ENCODE data around the gene GBX1. TPM values are rescaled to one million over a fixed set of nuclear protein-coding genes. Genes with fewer than 3 reads are reported as not detected.

The GBX1 gene
- total and polyA plus RNA-seq, 4 donors: not detected

DNA sequence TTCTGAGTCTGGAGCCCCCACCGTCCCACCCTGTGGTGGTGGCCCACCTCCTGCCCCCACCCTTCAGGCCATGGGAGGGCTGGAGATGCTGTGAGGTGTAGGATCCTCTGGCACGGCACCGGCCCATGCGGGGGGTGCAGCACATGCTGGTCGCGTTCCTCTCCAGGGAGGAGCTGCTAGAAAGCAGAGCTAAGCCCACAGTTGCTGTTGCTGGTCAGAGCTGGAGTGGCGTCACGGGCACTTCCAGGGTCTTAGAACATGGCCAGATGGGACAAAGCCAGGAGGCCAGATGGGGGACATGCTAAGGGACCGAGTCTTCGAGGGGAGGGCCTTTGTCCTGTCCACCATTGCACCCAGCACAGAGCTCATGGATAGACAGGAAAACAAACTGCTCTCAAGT, 59.6 kb downstream of the GBX1 start:
- Histone ChIP-seq H3K36me3 (ENCODE audit: control insufficient read depth in 4 of 4, insufficient read depth in 4 of 4, low read length in 4 of 4) (peaks cover 0 to 3% (median 2%) of the 10 kb centered on the region in 4 donors), H3K4me1 (ENCODE audit: control insufficient read depth in 5 of 5, insufficient read depth in 5 of 5, low read length in 5 of 5) (peaks cover 0 to 10% (median 3%) of the 10 kb centered on the region in 5 donors), H3K27ac (ENCODE audit: low read depth in 1 of 2, low read length in 1 of 2) (no peak overlapping the region), H3K4me3 (no peak overlapping the region), H3K27me3 (ENCODE audit: control insufficient read depth in 3 of 3, insufficient read depth in 3 of 3, low read length in 2 of 3) (no peaks in the 10 kb centered on the region), H3K9ac (ENCODE audit: insufficient read depth in 1 of 2, low read length in 2 of 2) (no peak overlapping the region), H3K9me3 (ENCODE audit: control insufficient read depth in 4 of 4, insufficient read depth in 3 of 4, low read length in 3 of 4) (peaks cover 0 to 3% (median 0%) of the 10 kb centered on the region in 4 donors)
- no peak for ATAC-seq (ENCODE audit: insufficient read depth, low FRiP score)
- 87 to 89% methylated on average over 10 of the region's 10 CpGs for WGBS, 2 donors
- DNase-seq: no peak
- TF ChIP-seq CTCF (IDR thresholded peaks at IDR 0.05; ENCODE audit: control extremely low read depth, extremely low read depth): no peak

- no peak overlapping the region for H3K4me3 ChIP-seq
- ATAC-seq (ENCODE audit: insufficient read depth, low FRiP score) (no peak), DNase-seq (no peak)
- no peaks in the 10 kb centered on the region for H3K27me3 ChIP-seq (ENCODE audit: control insufficient read depth in 3 of 3, insufficient read depth in 3 of 3, low read length in 2 of 3)
- 70 to 77% methylated on average over 23 of the region's 23 CpGs for WGBS, 2 donors
- no peak overlapping the region for H3K9ac ChIP-seq (ENCODE audit: insufficient read depth in 1 of 2, low read length in 2 of 2)
- TF ChIP-seq CTCF (IDR thresholded peaks at IDR 0.05; ENCODE audit: control extremely low read depth, extremely low read depth): no peak
- peaks cover 0 to 3% (median 0%) of the 10 kb centered on the region in 4 donors for H3K9me3 ChIP-seq (ENCODE audit: control insufficient read depth in 4 of 4, insufficient read depth in 3 of 4, low read length in 3 of 4)
- H3K27ac ChIP-seq (ENCODE audit: low read depth in 1 of 2, low read length in 1 of 2): no peak overlapping the region
- peaks cover 0 to 5% (median 0%) of the 10 kb centered on the region in 5 donors for H3K4me1 ChIP-seq (ENCODE audit: control insufficient read depth in 5 of 5, insufficient read depth in 5 of 5, low read length in 5 of 5)
- peaks cover 0 to 3% (median 2%) of the 10 kb centered on the region in 4 donors for H3K36me3 ChIP-seq (ENCODE audit: control insufficient read depth in 4 of 4, insufficient read depth in 4 of 4, low read length in 4 of 4)
Observed at GRCh38 chr7:151104411-151105235, 62.9 kb downstream of the GBX1 start.

GRCh38 chr7:151103973-151104372, 63.5 kb downstream of the GBX1 start:
- DNase-seq (no peak), ATAC-seq (ENCODE audit: insufficient read depth, low FRiP score) (no peak)
- TF ChIP-seq CTCF (IDR thresholded peaks at IDR 0.05; ENCODE audit: control extremely low read depth, extremely low read depth): no peak
- H3K27ac ChIP-seq (ENCODE audit: low read depth in 1 of 2, low read length in 1 of 2): no peak overlapping the region
- peaks cover 0 to 7% (median 0%) of the 10 kb centered on the region in 5 donors for H3K4me1 ChIP-seq (ENCODE audit: control insufficient read depth in 5 of 5, insufficient read depth in 5 of 5, low read length in 5 of 5)
- no peak overlapping the region for H3K4me3 ChIP-seq
- H3K9ac ChIP-seq (ENCODE audit: insufficient read depth in 1 of 2, low read length in 2 of 2): no peak overlapping the region
- peaks cover 0 to 3% (median 2%) of the 10 kb centered on the region in 4 donors for H3K36me3 ChIP-seq (ENCODE audit: control insufficient read depth in 4 of 4, insufficient read depth in 4 of 4, low read length in 4 of 4)
- no peaks in the 10 kb centered on the region for H3K27me3 ChIP-seq (ENCODE audit: control insufficient read depth in 3 of 3, insufficient read depth in 3 of 3, low read length in 2 of 3)
- peaks cover 0 to 3% (median 0%) of the 10 kb centered on the region in 4 donors for H3K9me3 ChIP-seq (ENCODE audit: control insufficient read depth in 4 of 4, insufficient read depth in 3 of 4, low read length in 3 of 4)
- WGBS, 2 donors: 87 to 91% methylated on average over 12 of the region's 12 CpGs
